Testis (tissue), 2 donors: Measurements from ENCODE around the gene ADAMTSL1.

ENCODE experiments used
- CTCF ChIP-seq, 3 experiments: fragments of 450-650 bp in 2 of 3; fragments of 200-600 bp in 1 of 3; sonication (generic) in 1 of 3; IDR thresholded peaks; one replicate each; pipeline ENCODE4 v1.5.1; 2016 to 2019; ENCODE audit warnings: antibody characterized with exemption in 3 of 3, mild to moderate bottlenecking in 2 of 3, moderate library complexity in 1 of 3
- POLR2A ChIP-seq: fragments of 450-650 bp; IDR thresholded peaks from one replicate; pipeline ENCODE4 v1.6.1; 2017; ENCODE audit warnings: antibody characterized with exemption, mild to moderate bottlenecking, moderate library complexity

DNA sequence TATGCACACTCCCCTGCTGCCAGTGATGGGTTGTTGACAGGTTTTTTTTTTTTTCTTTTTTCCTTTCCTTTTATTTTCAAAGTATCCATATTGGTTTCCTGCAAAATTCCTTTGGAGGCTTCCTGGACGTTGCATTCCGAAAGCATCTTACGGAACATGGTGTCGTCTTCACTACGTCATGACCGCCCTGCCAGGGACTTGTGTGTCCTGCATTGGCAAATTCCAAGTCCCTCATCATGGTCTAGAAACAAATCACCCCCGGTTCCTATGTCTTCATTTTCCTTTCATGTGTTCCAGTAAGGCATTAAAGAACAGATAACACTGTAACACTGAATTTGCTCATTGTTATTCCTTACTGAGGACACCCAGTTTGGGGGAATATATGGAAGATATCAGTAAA lies 35.0 kb upstream of the ADAMTSL1 start:
- TF ChIP-seq CTCF (IDR thresholded peaks at IDR 0.05) (no peak), POLR2A (no peak)
